CD4-positive, alpha-beta T cell treated with Interferon gamma for 1 hour (primary cell): ENCODE results near the gene PPM1J.
"Not testable (repeated sequence)": the region's sequence is repeated elsewhere in the genome, so short reads cannot be mapped to it uniquely, and the experiment has no call there.

Experiments
- DNase-seq: peaks from one replicate; pipeline ENCODE4 v3.0.0-alpha.2; 2020

The PPM1J gene

GRCh38 chr1:112715264-112716053 lies at the start of gene PPM1J:
TSS of gene PPM1J (minus strand) at chr1:112715332. CDS start at chr1:112715301, 31 bp downstream.
- DNase-seq = peak; percentile 98

GRCh38 chr1:112762541-112763500 lies 47.7 kb upstream of the PPM1J start:
- no peak for DNase-seq

GRCh38 chr1:112761714-112762480 lies 46.8 kb upstream of the PPM1J start:
- no peak for DNase-seq

GRCh38 chr1:112759228-112759627 lies 44.1 kb upstream of the PPM1J start:
- DNase-seq = no peak

GRCh38 chr1:112754116-112754628 lies 39.0 kb upstream of the PPM1J start:
- no peak for DNase-seq

GRCh38 chr1:112748396-112748795 lies 33.3 kb upstream of the PPM1J start:
- DNase-seq = no peak

- no peak for DNase-seq
Measured at GRCh38 chr1:112744009-112744578, 29.0 kb upstream of the PPM1J start.

GRCh38 chr1:112743174-112744008 lies 28.3 kb upstream of the PPM1J start:
- DNase-seq = no peak

- no peak for DNase-seq
Measured at GRCh38 chr1:112737573-112737972, 22.4 kb upstream of the PPM1J start.

- DNase-seq = no peak
Measured at GRCh38 chr1:112735752-112736151, 20.6 kb upstream of the PPM1J start.

- DNase-seq = no peak
Measured at GRCh38 chr1:112731451-112731850, 16.3 kb upstream of the PPM1J start.

- DNase-seq = no peak
Measured at GRCh38 chr1:112729909-112730308, 14.8 kb upstream of the PPM1J start.

GRCh38 chr1:112729011-112729410 lies 13.9 kb upstream of the PPM1J start:
- not testable (repeated sequence) for DNase-seq

- DNase-seq = not testable (repeated sequence)
Measured at GRCh38 chr1:112728306-112728971, 13.3 kb upstream of the PPM1J start.

- no peak for DNase-seq
Measured at GRCh38 chr1:112727716-112728115, 12.6 kb upstream of the PPM1J start.

- DNase-seq = not testable (repeated sequence)
Measured at GRCh38 chr1:112724240-112724639, 9.1 kb upstream of the PPM1J start.

- DNase-seq = no peak
Measured at GRCh38 chr1:112723511-112723839, 8.3 kb upstream of the PPM1J start.

- DNase-seq = no peak
Measured at GRCh38 chr1:112722601-112723510, 7.7 kb upstream of the PPM1J start.

- no peak for DNase-seq
Measured at GRCh38 chr1:112721966-112722524, 6.9 kb upstream of the PPM1J start.
